Central memory CD4-positive, alpha-beta T cell (primary cell): ENCODE results near the gene DAZAP1.
A peak's percentile ranks its signal among the peaks of the same experiment; 100 is the strongest.

Experiments
- DNase-seq: peaks from one replicate; pipeline ENCODE4 v3.0.0; 2022

Gene DAZAP1

GRCh38 chr19:1394252-1395193, 12.9 kb upstream of the DAZAP1 start:
- no peak for DNase-seq

GRCh38 chr19:1395194-1396018, 12.0 kb upstream of the DAZAP1 start:
- no peak for DNase-seq

- no peak for DNase-seq
Measured at GRCh38 chr19:1396019-1396767, 11.2 kb upstream of the DAZAP1 start.

- DNase-seq, result no peak
Measured at GRCh38 chr19:1396768-1397679, 10.4 kb upstream of the DAZAP1 start.

GRCh38 chr19:1397838-1398237, 9.5 kb upstream of the DAZAP1 start:
- DNase-seq, result no peak

- no peak for DNase-seq
Measured at GRCh38 chr19:1399079-1399478, 8.3 kb upstream of the DAZAP1 start.

- DNase-seq, result no peak
Measured at GRCh38 chr19:1399745-1400144, 7.6 kb upstream of the DAZAP1 start.

GRCh38 chr19:1400281-1401137, 6.9 kb upstream of the DAZAP1 start:
- DNase-seq, result no peak

- DNase-seq, result peak; percentile 34
Measured at GRCh38 chr19:1401138-1401888, 6.1 kb upstream of the DAZAP1 start, which contains the start of gene GAMT. TSS of gene GAMT (minus strand) at chr19:1401542. CDS start at chr19:1401476, 66 bp downstream.

- DNase-seq, result no peak
Measured at GRCh38 chr19:1401889-1402217, 5.5 kb upstream of the DAZAP1 start.

- DNase-seq, result no peak
Measured at GRCh38 chr19:1402411-1403070, 4.8 kb upstream of the DAZAP1 start.

- peak; percentile 100 for DNase-seq
Measured at GRCh38 chr19:1406774-1407527, 435 bp upstream of the DAZAP1 start.

- peak; percentile 70 for DNase-seq
Measured at GRCh38 chr19:1408300-1409203, 1.2 kb downstream of the DAZAP1 start.

GRCh38 chr19:1409204-1410005, 2.0 kb downstream of the DAZAP1 start:
- DNase-seq, result no peak

GRCh38 chr19:1410136-1410786, 2.9 kb downstream of the DAZAP1 start:
- no peak for DNase-seq

- DNase-seq, result no peak
Measured at GRCh38 chr19:1410789-1411188, 3.4 kb downstream of the DAZAP1 start.
